ENCODE results near the gene NPY. TPM values are rescaled to one million over a fixed set of nuclear protein-coding genes. Genes with fewer than 3 reads are reported as not detected.

The NPY gene
- total RNA-seq, 1 experiment from 2014 or later = not detected

DNA sequence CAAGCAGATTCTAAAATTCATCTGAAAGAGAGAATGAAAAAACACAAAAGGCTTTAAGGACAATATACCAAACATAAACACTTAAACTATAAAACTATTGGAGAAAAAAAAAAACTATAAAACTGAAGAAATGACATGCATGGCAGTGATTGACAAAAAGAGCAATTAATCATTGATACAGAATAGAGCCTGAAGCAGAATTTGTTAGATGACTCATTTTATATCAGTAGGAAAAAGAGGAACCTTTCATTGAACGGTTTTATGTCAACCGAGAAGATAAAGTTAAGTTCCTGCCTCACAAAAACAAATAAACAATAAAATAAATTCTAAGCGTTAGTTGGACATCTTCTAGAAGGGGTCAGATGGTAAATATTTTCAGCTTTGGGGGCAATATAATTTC, 23.3 kb downstream of the NPY start:
- Histone ChIP-seq H4K91ac (ENCODE audit: insufficient read length, low read depth, low read length) (no peak overlapping the region), H3K14ac (ENCODE audit: insufficient read depth, low read length) (no peak overlapping the region), H3K9ac (ENCODE audit: extremely low read depth, insufficient read length, low read length) (no peak overlapping the region), H4K5ac (ENCODE audit: insufficient read length, low read depth, low read length) (no peak overlapping the region), H2BK5ac (ENCODE audit: insufficient read length, low read length) (no peak overlapping the region), H3K4me1 (ENCODE audit: insufficient read depth, low read length) (no peaks in the 10 kb centered on the region), H2AK5ac (ENCODE audit: insufficient read length, low read length) (no peak overlapping the region), H3K23ac (ENCODE audit: insufficient read length, low read depth, low read length) (no peak overlapping the region), H3T11ph (ENCODE audit: low read length) (no peak overlapping the region), H3K27me3 (ENCODE audit: insufficient read depth, low read length) (no peaks in the 10 kb centered on the region), H3K56ac (ENCODE audit: insufficient read length, low read depth, low read length) (no peak overlapping the region), H3K9me3 (ENCODE audit: control insufficient read depth, low read depth, low read length) (no peaks in the 10 kb centered on the region), H3K79me2 (ENCODE audit: insufficient read depth, low read length) (no peaks in the 10 kb centered on the region; the same call in 1 of the 2 replicates), H3K23me2 (ENCODE audit: insufficient read length, low read depth, low read length, poor library complexity, severe bottlenecking) (no peaks in the 10 kb centered on the region), H2BK120ac (ENCODE audit: low read depth, low read length, poor library complexity, severe bottlenecking) (no peak overlapping the region), H3K4me2 (ENCODE audit: insufficient read depth, insufficient read length, low read length) (no peak overlapping the region), H2BK20ac (ENCODE audit: low read depth, low read length, poor library complexity, severe bottlenecking) (no peak overlapping the region), H2BK15ac (ENCODE audit: low read depth, low read length) (no peak overlapping the region), H4K20me1 (ENCODE audit: control insufficient read depth, insufficient read depth, insufficient read length) (no peaks in the 10 kb centered on the region), H3K4ac (ENCODE audit: low read depth, low read length) (no peak overlapping the region), H4K8ac (replicated peaks; ENCODE audit: insufficient read length, low read depth, low read length) (no peak overlapping the region), H2BK12ac (ENCODE audit: insufficient read length, low read depth, low read length) (no peak overlapping the region), H3K18ac (ENCODE audit: insufficient read length, low read depth, low read length) (no peak overlapping the region), H3K27ac (ENCODE audit: insufficient read length, low read depth, low read length) (no peak overlapping the region), H2AFZ (ENCODE audit: low read length) (no peak overlapping the region), H3K79me1 (ENCODE audit: insufficient read depth, low read depth, low read length, poor library complexity, severe bottlenecking) (no peaks in the 10 kb centered on the region)
- TF ChIP-seq, protein P1, sequence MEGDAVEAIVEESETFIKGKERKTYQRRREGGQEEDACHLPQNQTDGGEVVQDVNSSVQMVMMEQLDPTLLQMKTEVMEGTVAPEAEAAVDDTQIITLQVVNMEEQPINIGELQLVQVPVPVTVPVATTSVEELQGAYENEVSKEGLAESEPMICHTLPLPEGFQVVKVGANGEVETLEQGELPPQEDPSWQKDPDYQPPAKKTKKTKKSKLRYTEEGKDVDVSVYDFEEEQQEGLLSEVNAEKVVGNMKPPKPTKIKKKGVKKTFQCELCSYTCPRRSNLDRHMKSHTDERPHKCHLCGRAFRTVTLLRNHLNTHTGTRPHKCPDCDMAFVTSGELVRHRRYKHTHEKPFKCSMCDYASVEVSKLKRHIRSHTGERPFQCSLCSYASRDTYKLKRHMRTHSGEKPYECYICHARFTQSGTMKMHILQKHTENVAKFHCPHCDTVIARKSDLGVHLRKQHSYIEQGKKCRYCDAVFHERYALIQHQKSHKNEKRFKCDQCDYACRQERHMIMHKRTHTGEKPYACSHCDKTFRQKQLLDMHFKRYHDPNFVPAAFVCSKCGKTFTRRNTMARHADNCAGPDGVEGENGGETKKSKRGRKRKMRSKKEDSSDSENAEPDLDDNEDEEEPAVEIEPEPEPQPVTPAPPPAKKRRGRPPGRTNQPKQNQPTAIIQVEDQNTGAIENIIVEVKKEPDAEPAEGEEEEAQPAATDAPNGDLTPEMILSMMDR (conservative IDR thresholded peaks at IDR 0.05) = no peak
- Mint-ChIP-seq H3K36me3 (ENCODE audit: insufficient read depth in 1 of 3, low read depth in 3 of 3) (peaks cover 0 to 2% (median 0%) of the 10 kb centered on the region in 3 experiments; a peak in 2 of 7 replicates), H3K9me3 (no peaks in the 10 kb centered on the region; a peak in 1 of 5 replicates), H3K4me3 (no peak overlapping the region), H3K27me3 (ENCODE audit: low read depth) (no peaks in the 10 kb centered on the region; the same call in none of the 2 replicates), H3K27ac (no peak overlapping the region), H3K4me1 (peaks cover 0 to 3% of the 10 kb centered on the region in 2 experiments; a peak in 1 of 4 replicates)
- no peak for DNase-seq
- no CpG with 5 or more reads among the region's 3 CpGs for WGBS (ENCODE audit: extremely low coverage, insufficient read length, low lambda C conversion rate)

All from H9 (cell line).